Hepatocyte (in vitro differentiated cells): ENCODE results near the gene UBA5.

Experiments used
- CTCF ChIP-seq: fragments of 200-600 bp; sonication (generic); IDR thresholded peaks from 2 replicates; pipeline ENCODE4 v1.5.1; 2016; ENCODE audit warnings: antibody characterized with exemption, mild to moderate bottlenecking; ENCODE audit not compliant: poor library complexity
- EZH2 ChIP-seq: fragments of 200-600 bp; sonication (generic); IDR thresholded peaks from 2 replicates; pipeline ENCODE4 v1.6.1; 2016; ENCODE audit warnings: antibody characterized with exemption, mild to moderate bottlenecking, borderline replicate concordance

GRCh38 chr3:132682201-132682600 is 22.1 kb downstream of the UBA5 start:
- TF ChIP-seq CTCF (no peak), EZH2 (no peak)
